Activated CD4-positive, alpha-beta T cell treated with anti-CD3 and anti-CD28 coated beads for 24 hours (primary cell): ENCODE results near the gene CCL7.

Source experiments
- DNase-seq, 2 donors: peaks; one replicate each; pipeline ENCODE4 v3.0.0-alpha.2; 2020; ENCODE audit warnings: low read depth in 2 of 2

CCL7 gene

DNA sequence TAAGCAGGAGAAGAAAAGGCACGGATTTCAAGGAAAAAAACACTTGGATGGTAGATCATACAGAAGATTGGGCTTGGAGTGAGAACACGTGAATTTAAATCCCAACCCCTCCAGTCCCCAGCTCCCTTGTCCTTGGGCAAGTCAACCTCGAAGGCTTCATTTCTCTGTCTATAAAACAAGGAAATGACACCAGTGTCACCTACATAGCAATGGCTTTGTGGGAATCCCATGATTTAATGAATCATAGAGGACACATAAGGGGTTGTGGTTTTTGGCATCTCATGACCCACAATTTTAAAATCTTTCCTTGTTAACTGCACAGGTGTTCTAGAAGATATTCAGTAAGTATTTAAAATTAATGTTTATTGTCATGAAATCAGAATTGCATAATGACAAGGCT is 23.1 kb upstream of the CCL7 start:
- DNase-seq: no peak

GRCh38 chr17:34248511-34249024 is 21.5 kb upstream of the CCL7 start:
- DNase-seq: no peak

GRCh38 chr17:34249061-34249460 is 21.0 kb upstream of the CCL7 start:
- no peak for DNase-seq

DNA sequence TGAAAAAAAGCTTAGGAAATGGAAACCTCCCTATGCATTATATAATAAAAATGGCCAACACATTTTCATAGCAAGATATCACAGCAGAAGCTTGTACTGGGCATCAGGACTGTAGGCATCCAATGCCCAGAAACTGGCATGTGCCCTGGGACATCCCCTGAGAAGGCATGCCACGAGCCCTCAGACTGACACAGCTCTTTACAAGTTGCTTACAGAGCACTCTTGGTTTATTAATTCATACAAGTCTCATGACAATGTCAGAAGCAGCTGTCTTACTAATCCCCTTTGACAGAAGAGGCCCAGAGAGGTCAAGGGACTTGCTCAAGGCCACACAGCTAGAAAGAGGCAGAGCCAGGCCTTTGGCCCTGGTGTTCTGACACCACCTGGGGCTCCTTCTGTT is 20.5 kb upstream of the CCL7 start:
- DNase-seq: no peak

DNA sequence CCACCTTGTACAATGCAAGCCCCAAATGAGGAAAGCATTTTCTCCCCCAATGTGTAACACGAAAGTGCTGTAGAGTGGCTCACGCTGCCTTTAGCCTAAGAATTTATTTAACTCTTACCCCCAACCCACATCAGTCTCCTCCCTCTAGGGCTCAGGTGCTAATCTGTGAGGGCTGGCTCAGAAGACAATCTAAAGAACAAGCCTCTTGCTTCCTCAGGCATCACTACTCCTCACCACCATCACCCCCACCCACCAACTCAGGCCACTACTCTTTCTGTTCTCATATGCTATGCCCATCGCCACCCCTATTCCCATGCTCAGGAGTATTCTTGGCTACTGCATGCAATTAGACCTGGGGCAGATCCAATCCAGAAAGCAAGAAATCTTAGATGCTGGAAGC is 18.8 kb upstream of the CCL7 start:
- no peak for DNase-seq

GRCh38 chr17:34252095-34252443 is 18.0 kb upstream of the CCL7 start:
- no peak for DNase-seq

DNA sequence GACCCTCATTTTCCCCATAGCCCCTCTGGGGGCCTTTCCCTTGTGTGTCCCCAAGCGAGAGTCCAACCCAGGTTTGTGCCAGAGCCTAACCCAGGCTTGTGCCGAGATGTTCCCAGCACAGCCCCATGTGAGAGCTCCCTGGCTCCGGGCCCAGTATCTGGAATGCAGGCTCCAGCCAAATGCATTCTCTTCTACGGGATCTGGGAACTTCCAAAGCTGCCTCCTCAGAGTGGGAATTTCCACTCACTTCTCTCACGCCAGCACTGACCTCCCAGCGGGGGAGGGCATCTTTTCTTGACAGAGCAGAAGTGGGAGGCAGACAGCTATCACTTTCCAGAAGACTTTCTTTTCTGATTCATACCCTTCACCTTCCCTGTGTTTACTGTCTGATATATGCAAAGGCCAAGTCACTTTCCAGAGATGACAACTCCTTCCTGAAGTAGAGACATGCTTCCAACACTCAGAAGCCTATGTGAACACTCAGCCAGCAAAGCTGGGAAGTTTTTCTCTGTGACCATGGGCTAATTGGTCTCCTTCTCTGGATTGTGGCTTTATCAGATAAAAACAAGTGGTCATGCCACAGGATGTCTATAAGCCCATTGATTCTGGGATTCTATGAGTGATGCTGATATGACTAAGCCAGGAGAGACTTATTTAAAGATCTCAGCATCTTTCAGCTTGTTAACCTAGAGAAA is 17.4 kb upstream of the CCL7 start:
- DNase-seq: no peak

DNA sequence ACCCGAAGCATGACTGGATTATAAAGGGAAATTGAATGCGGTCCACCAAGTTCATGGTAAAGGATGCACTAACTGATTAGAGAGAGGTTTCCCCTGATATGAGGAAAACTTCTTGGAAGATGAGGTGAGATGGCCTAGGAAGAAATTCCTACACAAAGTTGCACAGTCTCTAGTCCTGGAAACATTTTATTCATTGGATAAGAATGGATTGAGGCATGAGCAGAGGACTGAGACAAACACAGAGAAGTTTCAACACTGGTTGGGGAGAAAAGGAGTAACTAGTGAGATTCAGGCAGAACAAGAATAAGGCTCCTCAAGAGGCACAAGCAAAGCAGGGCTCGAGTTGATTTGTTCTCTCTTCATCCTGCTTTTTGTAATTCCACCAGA is 16.9 kb upstream of the CCL7 start:
- DNase-seq: no peak

DNA sequence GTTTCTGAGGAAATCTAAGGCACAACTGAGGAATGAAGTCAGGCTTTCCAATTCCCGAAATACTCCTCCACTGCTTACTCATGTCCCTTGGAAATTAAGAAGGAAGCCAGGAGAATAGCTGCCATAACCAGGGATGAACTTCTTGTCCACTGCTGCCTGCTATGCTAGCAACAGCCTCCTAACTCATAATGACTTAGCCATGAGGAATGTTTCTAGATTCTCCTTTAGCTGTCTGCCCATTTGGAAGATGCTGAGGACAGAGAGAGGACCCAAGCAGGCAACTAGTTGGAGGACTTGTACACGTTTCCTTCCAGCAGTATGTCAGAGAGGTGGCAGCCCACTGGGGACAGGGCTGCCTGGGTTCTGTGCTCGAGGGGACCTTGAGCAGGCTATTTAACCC is 15.9 kb upstream of the CCL7 start:
- no peak for DNase-seq

- DNase-seq: no peak
These were observed 15.2 kb upstream of the CCL7 start, which contains the start of gene CCL2 for GRCh38 chr17:34254651-34255380. Gene CCL2, plus strand, starts transcription at chr17:34255285. Its CDS starts 65 bp downstream, at chr17:34255350.

DNA sequence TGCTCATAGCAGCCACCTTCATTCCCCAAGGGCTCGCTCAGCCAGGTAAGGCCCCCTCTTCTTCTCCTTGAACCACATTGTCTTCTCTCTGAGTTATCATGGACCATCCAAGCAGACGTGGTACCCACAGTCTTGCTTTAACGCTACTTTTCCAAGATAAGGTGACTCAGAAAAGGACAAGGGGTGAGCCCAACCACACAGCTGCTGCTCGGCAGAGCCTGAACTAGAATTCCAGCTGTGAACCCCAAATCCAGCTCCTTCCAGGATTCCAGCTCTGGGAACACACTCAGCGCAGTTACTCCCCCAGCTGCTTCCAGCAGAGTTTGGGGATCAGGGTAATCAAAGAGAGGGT is 14.7 kb upstream of the CCL7 start:
- DNase-seq: no peak

GRCh38 chr17:34255841-34256240 is 14.2 kb upstream of the CCL7 start:
- no peak for DNase-seq

GRCh38 chr17:34257299-34257985 is 12.6 kb upstream of the CCL7 start:
- DNase-seq: no peak

DNA sequence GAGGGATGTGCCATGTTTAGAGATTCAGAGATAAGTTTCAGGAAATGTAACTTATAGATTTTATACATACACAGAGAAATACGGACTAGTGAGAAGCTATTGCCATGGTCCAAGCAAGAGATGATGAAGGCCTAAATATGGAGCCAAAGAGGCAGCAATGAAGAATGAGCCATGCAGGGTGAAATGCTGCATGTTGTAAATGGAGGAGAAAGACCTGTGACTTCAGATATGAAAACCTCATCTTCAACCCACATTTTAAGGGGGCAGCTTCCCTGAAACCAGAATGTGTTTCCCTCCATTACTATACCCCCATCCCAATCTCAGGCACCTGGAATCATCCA is 12.1 kb upstream of the CCL7 start:
- DNase-seq: no peak

DNA sequence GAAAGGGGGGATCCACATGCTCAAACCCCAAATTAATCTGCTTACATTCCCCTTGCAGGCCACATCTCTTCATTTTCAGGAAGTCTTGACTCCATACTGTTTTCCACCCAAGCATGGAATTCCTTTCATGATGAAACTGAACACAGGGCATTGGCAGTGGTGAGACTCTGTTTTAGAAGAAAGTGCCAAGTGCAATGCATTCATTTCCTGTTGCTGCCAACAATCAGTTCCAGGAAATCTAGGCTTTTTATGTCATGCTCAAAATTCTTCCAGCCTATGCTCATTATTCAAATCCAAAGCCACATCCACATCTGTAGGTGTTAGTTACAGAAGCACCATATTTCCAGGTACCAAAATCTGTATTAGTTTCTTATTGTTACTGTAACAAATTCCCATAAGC is 10.9 kb upstream of the CCL7 start:
- DNase-seq: no peak

GRCh38 chr17:34260861-34261260 is 9.2 kb upstream of the CCL7 start:
- DNase-seq: no peak

GRCh38 chr17:34261568-34262337 is 8.3 kb upstream of the CCL7 start:
- no peak for DNase-seq

DNA sequence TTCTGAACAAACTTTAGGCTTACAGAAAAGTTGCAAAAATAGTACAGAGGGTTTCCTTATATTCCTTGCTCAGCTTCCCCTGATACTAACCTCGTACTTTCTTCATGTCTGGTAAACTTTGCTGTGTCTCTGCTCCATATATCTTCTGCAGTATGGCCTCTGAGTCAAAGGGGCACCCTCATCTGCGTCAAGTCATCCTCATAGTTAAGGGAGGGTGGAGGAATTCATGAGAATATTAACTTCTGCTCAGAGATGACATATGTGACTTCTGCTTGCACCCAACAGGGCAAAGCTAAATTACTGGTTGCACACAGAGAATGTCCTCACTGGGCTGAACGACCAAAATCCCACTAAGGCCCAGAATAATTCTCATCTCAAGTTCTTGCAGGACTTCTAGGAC is 4.3 kb upstream of the CCL7 start:
- no peak for DNase-seq

DNA sequence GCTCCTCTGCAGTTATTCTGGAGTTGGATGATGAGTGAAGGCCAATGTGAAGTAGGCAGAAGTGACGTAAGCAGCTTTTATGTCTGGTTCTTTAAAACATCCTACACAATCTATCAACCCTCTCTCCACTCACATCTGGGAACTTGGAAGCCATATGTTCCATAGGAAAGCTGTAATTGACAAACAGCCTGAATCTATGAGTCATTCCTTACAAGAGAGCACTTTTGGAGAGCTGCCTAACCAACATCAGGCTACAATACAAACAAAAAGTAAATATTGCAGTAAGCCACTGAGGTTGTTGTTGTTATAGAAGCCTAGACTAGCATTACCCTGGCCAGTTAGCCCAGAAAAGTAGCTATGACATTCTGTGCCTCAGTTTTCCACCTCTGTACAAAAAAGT is 5.9 kb downstream of the CCL7 start:
- DNase-seq: no peak

GRCh38 chr17:34276826-34277225 is 6.8 kb downstream of the CCL7 start:
- no peak for DNase-seq

- DNase-seq: no peak
These were observed 13.6 kb downstream of the CCL7 start for GRCh38 chr17:34283571-34283970.

- no peak for DNase-seq
These were observed 15.3 kb downstream of the CCL7 start, which contains the start of gene CCL11 for GRCh38 chr17:34285286-34285792. Gene CCL11, plus strand, starts transcription at chr17:34285742. Its CDS starts 67 bp downstream, at chr17:34285809.
